ENCODE data around the gene TTI1.
"Not testable (repeated sequence)": the region's sequence is repeated elsewhere in the genome, so short reads cannot be mapped to it uniquely, and the experiment has no call there.

The TTI1 gene

DNA sequence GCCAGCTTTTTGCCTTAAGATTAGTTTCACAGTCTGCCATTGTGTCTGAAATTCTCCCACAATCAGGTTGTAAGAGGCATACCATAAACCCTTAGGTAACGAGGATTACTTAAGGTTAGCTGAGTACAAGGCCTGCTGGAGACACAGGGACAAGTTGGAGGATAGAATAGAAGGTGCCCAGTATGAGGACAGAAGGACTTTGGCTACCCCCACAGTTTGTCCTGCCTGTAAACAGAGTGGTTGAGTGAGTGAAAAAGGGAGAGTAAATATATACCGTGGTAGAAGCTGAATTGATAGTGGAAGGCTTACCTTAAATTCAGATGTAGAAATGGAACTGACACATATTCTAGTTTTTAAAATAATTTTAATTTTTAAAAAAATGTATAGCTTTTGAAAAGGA is 19.6 kb upstream of the TTI1 start:
- DNase-seq = no peak

- DNase-seq = no peak
Measured at GRCh38 chr20:38050686-38051085, 17.4 kb upstream of the TTI1 start.

DNA sequence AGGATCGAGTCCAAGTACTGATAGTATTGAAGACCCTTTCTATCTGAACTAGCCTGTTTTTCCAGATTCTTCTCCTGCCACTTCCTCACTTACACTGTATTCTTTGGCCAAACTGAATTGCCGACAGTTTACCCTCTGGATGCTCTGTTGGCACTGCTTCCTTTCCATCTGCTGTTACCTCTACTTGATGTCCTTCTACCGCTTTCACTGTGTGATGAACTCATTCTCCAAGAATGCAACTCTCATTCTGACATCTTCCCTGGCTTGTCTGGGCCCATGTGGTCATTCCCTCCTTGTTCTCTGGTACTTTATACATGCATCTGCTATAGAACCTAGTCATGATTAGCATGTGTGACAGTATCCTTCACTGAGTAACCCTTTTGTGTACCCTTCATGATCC is 16.5 kb upstream of the TTI1 start:
- no peak for DNase-seq

GRCh38 chr20:38046572-38046971 is 13.3 kb upstream of the TTI1 start:
- DNase-seq = no peak

- no peak for DNase-seq
Measured at GRCh38 chr20:38044685-38045084, 11.4 kb upstream of the TTI1 start.

DNA sequence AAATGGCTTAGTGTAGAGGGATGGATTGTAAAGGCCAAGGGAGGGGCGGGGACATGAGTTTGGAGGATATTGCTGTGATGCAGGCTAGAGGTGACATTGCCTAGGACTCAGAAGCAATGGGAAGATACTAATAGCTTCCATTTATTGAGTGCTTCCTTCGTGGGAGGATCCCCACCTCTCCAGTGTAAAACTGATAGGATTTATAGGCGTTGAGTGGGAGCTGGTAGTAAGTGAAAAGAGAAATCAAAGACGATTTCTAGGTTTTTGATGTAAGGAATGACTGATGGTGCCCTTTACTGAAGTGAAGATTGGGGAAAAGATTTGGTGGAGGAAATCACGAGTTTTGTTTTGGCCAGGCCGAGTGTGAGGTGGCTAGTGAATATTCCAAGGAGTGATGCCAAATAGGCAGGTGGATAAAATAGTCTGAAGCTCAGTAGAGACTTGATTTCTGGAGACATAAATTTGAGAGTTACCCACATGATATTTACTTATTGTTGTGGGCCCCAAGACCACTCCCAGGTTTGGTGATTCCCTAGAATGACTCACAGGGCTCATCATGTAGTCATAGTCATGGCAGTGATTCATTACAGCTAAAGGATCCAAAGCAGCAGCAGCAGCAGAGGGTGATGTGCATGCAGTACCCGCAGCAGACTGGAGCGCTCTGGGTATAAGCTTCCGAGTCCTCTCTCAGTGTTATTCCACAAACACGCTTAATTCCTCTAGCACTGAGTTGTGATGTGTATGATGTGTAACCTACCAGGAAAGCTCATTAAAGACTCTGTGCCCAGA is 10.4 kb upstream of the TTI1 start:
- DNase-seq = peak; percentile 31

GRCh38 chr20:38040276-38040675 is 7.0 kb upstream of the TTI1 start:
- DNase-seq = no peak

DNA sequence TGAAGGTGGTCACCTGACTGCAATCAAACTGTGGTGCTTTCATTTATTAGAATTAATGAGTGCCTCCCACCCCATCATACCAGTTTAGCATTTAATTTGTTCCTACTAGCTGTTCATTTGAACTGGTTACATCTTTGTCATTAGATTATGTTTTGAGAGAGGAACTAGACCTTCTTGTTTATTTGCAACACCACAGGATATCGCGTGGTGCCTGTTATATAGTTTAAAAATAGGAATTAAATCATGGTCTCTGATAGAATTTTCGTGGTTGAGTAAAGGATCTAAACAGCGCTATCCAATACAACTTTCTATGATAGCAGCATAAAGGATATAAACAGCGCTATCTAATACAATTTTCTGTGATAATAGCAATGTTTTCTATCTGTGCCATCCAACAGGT is 3.1 kb upstream of the TTI1 start:
- no peak for DNase-seq

DNA sequence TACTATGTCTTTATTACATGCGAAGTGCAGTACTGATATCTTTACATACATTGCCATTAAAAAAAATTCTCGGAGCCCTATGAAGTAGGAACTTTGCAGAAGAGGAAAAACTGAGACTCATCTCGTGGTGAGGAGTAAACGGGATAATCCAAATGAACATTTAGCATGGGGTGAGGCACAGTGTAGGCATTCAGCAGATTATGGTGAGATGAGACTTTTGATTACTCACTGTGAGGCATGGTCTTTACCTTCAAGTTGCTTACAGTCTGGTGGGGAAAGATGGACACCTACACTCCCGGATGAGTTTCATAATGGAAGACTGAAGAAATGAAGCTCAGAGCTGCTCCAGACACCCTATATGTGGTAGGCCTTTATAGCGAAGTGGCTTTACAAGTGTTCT is 1.7 kb upstream of the TTI1 start:
- DNase-seq = no peak

- DNase-seq = no peak
Measured at GRCh38 chr20:38034108-38034649, 923 bp upstream of the TTI1 start.

DNA sequence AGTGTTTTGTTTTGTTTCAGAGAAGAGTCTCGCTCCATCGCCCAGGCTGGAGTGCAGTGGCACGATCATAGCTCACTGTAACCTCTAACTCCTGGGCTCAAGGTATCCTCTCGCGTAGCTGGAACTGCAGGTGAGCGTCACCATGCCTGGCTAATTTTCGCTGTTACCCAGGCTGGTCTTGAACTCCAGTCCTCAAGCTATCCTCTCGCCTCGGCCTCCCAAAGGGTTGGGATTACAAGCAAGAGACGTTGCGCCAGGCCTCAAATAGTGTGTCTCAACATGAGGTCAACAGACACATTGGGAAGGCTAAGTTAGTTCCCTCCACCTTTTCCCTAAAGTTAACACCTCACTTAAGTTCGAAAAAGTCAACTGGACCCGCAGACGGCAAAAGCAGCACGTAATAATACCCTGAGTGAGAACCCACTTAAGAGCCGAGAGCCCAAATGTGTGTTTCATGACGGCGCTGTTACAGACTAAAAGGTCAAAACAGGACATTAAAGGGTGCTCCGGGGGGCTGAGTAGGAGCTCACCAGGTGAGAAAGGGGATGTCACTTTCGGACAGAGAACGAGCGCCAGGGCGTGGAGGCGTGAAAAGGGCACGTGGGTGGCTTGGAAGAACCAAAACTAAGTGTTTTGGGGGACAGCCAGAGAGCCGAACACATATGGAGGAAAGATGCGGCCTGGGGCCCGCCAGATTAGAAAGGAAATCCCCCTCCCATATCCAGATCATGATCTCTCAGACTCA is 499 bp downstream of the TTI1 start:
- DNase-seq = no peak

DNA sequence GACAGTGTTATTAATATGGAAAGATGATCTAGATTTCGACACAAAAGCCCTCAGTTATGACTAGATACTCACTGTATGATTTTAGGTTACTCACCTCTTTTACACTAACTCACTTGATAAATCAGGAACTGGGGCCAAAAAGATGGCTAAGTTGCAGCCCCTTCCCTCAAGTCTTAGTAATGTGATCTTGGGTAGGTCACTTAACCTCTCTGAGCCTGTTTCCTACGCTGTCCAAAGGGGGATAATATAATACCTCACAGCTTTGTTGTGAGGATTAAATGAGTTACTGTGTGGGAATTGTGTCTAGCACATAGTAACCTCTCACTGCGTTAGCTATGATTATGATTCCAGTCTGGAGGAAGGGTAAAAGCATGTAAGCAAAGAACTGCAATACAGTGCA is 1.3 kb downstream of the TTI1 start:
- DNase-seq = no peak

- DNase-seq = no peak
Measured at GRCh38 chr20:38029453-38029852, 3.8 kb downstream of the TTI1 start.

DNA sequence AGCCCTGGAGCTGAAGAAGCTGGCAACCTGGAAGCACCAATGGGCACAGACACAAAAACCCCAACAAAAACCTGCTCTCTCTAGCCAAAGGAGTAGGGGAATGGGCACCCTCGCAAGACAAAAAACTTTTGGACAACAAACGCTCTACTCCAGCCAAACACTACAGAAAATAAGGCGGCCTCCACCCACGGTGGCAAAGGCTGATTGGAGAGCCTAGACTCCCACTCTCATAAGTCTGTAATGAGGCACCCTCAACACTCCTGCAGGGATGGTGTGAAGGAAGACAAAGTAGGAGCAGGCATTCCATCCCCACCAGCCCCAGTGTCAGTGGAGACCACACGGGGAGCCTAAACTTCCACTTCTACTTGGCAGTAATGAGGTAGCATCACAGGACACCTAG is 8.8 kb downstream of the TTI1 start:
- no peak for DNase-seq

DNA sequence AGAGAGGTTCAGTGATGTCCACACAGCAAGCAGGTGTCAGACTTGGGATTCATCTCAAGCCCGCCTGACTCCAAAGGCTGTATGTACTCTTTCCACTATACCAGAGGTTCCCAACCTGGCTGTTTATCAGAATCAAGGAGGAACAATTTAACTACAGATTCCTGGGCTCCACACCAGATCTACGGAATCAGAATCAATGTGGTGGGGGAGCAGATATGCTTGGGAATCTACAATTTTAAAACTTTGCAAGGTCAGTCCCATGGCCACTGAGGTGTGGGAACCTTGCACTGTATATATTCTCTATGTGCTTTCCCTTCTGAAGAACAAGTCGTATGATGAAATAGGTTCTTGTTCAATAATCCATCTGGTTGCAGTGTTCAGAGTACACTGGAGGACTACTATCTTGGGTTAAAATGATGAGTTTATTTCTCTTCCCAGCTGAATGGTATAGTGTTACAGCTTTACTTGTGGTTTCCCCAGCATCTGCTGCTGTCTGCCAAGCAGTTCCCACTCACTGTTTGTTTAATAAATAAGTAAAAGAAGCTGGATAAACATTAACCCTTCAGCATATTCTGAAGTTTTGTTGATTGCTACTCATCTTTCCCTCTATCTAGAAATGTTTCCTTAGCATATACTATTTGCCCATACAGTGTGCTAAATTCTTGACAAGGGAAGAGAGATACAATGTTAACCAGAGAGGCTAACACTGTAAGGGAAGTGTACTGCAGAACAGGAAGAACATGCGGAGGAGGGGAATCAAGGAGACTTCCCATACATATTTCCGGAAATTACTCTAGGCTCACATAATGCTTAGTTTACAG is 9.9 kb downstream of the TTI1 start:
- DNase-seq = no peak

DNA sequence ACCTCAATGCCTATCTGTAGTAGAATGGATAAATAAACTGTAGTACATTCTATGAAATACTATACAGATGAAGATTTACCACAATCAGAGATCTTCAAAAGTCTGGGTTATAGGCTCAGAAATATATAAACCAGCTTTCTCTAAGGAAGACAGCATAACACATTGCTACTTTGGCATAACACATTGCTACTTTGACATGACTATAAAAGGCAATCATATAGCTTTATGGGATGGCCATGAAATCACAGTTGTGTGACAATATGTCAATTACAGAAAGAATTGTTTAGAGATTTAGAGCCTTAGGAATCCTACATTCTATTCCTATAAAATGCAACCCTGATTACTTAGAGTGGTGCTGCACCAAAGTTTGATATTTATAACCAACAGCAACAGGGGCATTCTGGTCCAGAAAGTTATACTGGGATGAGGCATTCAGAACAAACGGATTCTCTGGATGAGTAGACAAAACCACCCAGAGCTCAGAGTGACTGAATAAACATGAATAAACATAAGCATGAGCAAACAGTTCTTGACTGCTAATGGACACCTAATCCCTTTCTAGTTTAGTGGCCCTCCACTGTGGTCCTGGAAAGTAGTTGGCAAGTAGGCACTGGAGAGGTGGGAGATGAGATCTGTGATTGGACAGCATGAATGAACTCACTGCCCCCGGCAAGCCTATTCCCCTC is 12.0 kb downstream of the TTI1 start:
- DNase-seq = no peak

DNA sequence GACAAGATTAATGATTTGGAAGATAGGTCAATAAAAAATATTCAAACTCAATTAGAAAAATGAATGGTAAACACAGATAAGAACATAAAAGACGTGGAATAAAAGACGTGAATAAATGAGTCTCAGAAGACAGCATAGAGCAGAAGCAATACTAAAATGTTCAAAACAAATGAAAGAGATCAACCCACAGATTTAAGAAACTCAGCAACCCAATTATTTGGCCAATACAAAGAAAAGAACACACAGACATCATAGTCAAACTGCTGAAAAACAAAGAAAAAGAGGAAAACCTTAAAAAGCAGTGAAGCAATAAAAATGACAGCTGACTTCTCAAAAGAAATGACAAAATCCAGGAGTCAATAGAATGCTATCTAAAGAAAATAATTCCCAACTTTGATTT is 14.9 kb downstream of the TTI1 start:
- no peak for DNase-seq

GRCh38 chr20:38017959-38018358 is 15.3 kb downstream of the TTI1 start:
- no peak for DNase-seq

DNA sequence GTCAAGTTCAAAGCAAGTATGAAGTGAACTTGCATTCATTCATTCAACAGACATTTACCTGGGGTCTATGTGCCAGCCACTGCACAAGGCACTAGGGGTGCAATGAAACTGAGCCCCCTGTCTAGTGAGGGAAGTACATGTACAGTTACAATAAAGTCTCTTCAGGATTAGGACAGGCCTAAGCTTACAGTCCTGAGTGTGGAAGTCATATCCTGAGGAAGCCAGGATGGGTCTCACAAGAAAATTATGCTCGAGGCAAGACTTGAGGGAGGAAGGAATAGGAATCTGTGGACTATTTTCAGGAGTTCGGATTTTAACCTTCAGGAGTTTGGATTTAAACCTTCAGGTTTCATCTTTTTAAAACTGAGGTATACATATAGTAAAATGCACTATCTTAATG is 19.4 kb downstream of the TTI1 start:
- DNase-seq = no peak

GRCh38 chr20:38012332-38012731 is 20.9 kb downstream of the TTI1 start:
- DNase-seq = no peak

DNA sequence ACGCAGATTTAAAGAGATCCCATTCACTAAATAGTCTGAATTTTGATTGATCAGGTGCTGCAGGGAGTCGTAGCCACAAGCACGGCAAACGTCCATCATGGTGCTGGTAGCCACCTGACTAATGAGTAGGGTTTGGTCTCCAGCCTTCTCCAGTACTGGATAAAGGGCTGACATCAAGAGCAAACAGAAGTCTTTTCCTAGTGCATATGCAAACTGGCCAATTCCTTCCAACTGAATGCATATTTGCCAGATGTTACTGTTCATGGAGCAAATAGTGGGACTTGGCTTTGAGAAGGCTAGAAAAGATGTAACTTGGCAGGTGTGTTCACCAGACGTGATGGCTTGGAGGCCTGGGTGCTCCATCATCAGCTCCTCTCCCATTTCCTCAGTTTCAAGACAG is 21.6 kb downstream of the TTI1 start:
- DNase-seq = no peak

DNA sequence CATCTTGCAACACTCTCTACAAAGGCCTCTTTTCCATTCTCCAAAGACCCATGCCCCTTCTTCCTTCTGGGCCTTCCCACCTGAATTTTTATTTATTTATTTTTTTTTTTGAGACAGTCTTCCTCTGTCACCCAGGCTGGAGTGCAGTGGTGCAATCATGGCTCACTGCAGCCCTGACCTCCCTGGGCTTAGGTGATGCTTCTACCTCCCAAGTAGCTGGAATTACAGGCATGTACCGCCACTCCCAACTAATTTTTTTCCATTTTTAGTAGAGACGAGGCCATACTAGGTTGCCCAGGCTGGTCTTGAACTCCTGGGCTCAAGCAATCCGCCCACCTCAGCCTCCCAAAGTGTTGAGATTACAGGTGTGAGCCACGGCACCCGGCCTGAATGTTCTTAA is 23.8 kb downstream of the TTI1 start:
- not testable (repeated sequence) for DNase-seq
